Measurements from ENCODE around the gene ZNF311.

Gene ZNF311

GRCh38 chr6:29016559-29017427 lies 11.7 kb upstream of the ZNF311 start:
- no peaks in the 10 kb centered on the region for H3K9me3 ChIP-seq (ENCODE audit: control insufficient read depth, low read length)
- peak overlapping the region; percentile 40 for H3K27ac ChIP-seq (ENCODE audit: insufficient read depth, low read length, poor library complexity, severe bottlenecking)
- H3K4me1 ChIP-seq (ENCODE audit: control insufficient read depth, insufficient read depth, low read length, poor library complexity, severe bottlenecking): peaks cover 6% of the 10 kb centered on the region
- H3K4me3 ChIP-seq (ENCODE audit: insufficient read depth, low read depth, low read length, poor library complexity, severe bottlenecking): peak overlapping the region; percentile 61
- no peaks in the 10 kb centered on the region for H3K27me3 ChIP-seq (replicated peaks; ENCODE audit: control insufficient read depth, insufficient read depth, low read length, poor library complexity, severe bottlenecking)
- no peaks in the 10 kb centered on the region for H3K36me3 ChIP-seq (ENCODE audit: control insufficient read depth, insufficient read depth, low read length)
- peak; percentile 64 to 73 (median 66) for DNase-seq

- H3K9me3 ChIP-seq (ENCODE audit: control insufficient read depth, low read length): no peaks in the 10 kb centered on the region
- H3K36me3 ChIP-seq (ENCODE audit: control insufficient read depth, insufficient read depth, low read length): no peaks in the 10 kb centered on the region
- no peak overlapping the region for H3K27ac ChIP-seq (ENCODE audit: insufficient read depth, low read length, poor library complexity, severe bottlenecking)
- no peak overlapping the region for H3K4me3 ChIP-seq (ENCODE audit: insufficient read depth, low read depth, low read length, poor library complexity, severe bottlenecking)
- no peak for DNase-seq
- peaks cover 6% of the 10 kb centered on the region for H3K4me1 ChIP-seq (ENCODE audit: control insufficient read depth, insufficient read depth, low read length, poor library complexity, severe bottlenecking)
- H3K27me3 ChIP-seq (replicated peaks; ENCODE audit: control insufficient read depth, insufficient read depth, low read length, poor library complexity, severe bottlenecking): no peaks in the 10 kb centered on the region
These were observed 9.9 kb upstream of the ZNF311 start for GRCh38 chr6:29014729-29015608.

GRCh38 chr6:29011276-29011734 lies 6.2 kb upstream of the ZNF311 start:
- Histone ChIP-seq H3K9me3 (ENCODE audit: control insufficient read depth, low read length) (no peaks in the 10 kb centered on the region), H3K4me1 (ENCODE audit: control insufficient read depth, insufficient read depth, low read length, poor library complexity, severe bottlenecking) (peaks cover 2% of the 10 kb centered on the region), H3K36me3 (ENCODE audit: control insufficient read depth, insufficient read depth, low read length) (no peaks in the 10 kb centered on the region), H3K4me3 (ENCODE audit: insufficient read depth, low read depth, low read length, poor library complexity, severe bottlenecking) (peak overlapping the region; percentile 56), H3K27me3 (replicated peaks; ENCODE audit: control insufficient read depth, insufficient read depth, low read length, poor library complexity, severe bottlenecking) (no peaks in the 10 kb centered on the region), H3K27ac (ENCODE audit: insufficient read depth, low read length, poor library complexity, severe bottlenecking) (peak overlapping the region; percentile 44)
- DNase-seq: peak in 1 of 3 donors; percentile 13

DNA sequence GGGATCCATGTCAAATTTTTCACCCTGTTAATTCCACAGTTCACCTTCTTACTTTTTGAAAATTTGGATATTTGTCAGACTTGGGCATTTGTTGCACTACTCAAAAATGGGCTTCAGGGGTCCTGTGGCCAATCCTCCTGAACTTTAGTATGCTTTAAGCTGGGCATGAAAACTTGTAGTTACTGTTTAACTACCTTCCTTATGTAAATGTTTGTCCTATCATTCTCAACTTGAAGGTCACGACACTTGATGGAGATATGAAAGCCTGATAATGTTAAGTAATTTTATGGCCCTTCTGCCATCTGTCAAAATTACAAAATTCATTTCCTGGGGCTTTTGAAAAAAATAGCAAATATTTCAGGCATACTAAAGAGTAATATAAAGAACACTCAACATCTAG lies 4.2 kb upstream of the ZNF311 start:
- Histone ChIP-seq H3K4me1 (ENCODE audit: control insufficient read depth, insufficient read depth, low read length, poor library complexity, severe bottlenecking) (no peaks in the 10 kb centered on the region), H3K9me3 (ENCODE audit: control insufficient read depth, low read length) (no peaks in the 10 kb centered on the region)

GRCh38 chr6:29008089-29008488 lies 3.0 kb upstream of the ZNF311 start:
- Histone ChIP-seq H3K4me3 (ENCODE audit: insufficient read depth, low read depth, low read length, poor library complexity, severe bottlenecking) (no peak overlapping the region), H3K4me1 (ENCODE audit: control insufficient read depth, insufficient read depth, low read length, poor library complexity, severe bottlenecking) (no peaks in the 10 kb centered on the region), H3K9me3 (ENCODE audit: control insufficient read depth, low read length) (no peaks in the 10 kb centered on the region), H3K27me3 (replicated peaks; ENCODE audit: control insufficient read depth, insufficient read depth, low read length, poor library complexity, severe bottlenecking) (no peaks in the 10 kb centered on the region), H3K27ac (ENCODE audit: insufficient read depth, low read length, poor library complexity, severe bottlenecking) (no peak overlapping the region), H3K36me3 (ENCODE audit: control insufficient read depth, insufficient read depth, low read length) (no peaks in the 10 kb centered on the region)
- DNase-seq: no peak

More for the DNA sequence above, 4.2 kb upstream of the ZNF311 start:
- Histone ChIP-seq H3K27ac (ENCODE audit: insufficient read depth, low read length, poor library complexity, severe bottlenecking) (no peak overlapping the region), H3K27me3 (replicated peaks; ENCODE audit: control insufficient read depth, insufficient read depth, low read length, poor library complexity, severe bottlenecking) (no peaks in the 10 kb centered on the region), H3K4me3 (ENCODE audit: insufficient read depth, low read depth, low read length, poor library complexity, severe bottlenecking) (no peak overlapping the region), H3K36me3 (ENCODE audit: control insufficient read depth, insufficient read depth, low read length) (no peaks in the 10 kb centered on the region)
- DNase-seq: no peak

DNA sequence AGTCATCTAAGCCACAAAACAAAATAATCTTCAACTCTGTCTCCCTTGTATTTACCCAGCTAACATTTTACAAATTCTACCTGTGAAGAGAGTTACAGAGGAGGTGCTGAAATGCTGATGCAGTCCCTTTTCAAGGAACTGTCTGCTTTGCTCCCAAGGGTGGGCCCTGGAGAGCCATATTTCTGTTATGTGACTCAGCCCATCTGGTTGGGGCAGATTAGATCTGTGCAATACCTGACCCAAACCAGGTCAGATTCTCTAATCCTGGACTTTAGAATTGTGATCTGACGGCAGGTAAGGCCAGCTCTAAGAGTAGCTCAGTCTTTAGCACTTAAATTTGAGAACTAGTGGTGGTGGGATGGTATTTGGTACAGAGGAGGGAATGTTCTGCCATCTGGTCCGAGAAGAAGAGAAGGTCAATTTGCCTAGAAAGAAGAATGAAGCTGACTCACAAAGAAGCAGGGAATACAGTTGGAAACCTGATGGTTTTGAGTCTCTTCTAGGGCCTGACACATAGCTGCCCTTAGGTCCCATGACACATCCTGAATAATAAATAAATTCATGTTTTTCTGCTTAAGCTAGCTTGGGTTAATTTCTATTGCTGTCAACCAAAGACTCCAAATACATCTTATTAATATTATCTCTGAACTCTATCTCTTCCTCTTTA lies 8.1 kb downstream of the ZNF311 start:
- H3K4me1 ChIP-seq (ENCODE audit: control insufficient read depth, insufficient read depth, low read length, poor library complexity, severe bottlenecking): no peaks in the 10 kb centered on the region
- no peaks in the 10 kb centered on the region for H3K9me3 ChIP-seq (ENCODE audit: control insufficient read depth, low read length)
- no peak overlapping the region for H3K4me3 ChIP-seq (ENCODE audit: insufficient read depth, low read depth, low read length, poor library complexity, severe bottlenecking)
- no peak overlapping the region for H3K27ac ChIP-seq (ENCODE audit: insufficient read depth, low read length, poor library complexity, severe bottlenecking)
- no peaks in the 10 kb centered on the region for H3K27me3 ChIP-seq (replicated peaks; ENCODE audit: control insufficient read depth, insufficient read depth, low read length, poor library complexity, severe bottlenecking)
- DNase-seq: no peak
- no peaks in the 10 kb centered on the region for H3K36me3 ChIP-seq (ENCODE audit: control insufficient read depth, insufficient read depth, low read length)

DNA sequence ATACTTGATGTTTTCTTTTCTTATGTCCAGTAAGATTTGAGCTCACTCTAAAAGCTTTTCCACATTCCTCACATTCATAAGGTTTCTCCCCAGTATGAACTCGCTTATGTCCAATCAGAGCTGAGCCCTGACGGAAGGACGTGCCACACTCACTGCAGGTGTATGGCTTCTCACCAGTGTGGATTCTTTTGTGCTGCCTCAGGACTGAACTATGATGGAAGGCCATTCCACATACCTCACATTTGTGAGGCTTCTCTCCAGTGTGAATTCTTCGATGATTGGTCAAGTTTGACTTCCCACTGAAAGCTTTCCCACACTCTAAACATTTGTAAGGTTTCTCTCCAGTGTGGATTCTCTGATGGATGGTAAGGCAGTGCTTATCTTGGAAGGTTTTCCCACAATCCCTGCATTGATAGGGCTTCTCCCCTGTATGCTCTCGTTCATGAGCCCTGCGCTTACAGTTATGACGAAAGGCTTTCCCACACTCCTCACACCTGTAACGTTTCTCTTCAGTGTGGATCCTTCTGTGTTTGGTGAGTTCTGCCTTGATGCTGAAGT lies 9.9 kb downstream of the ZNF311 start:
- H3K9me3 ChIP-seq (ENCODE audit: control insufficient read depth, low read length): no peaks in the 10 kb centered on the region
- no peaks in the 10 kb centered on the region for H3K36me3 ChIP-seq (ENCODE audit: control insufficient read depth, insufficient read depth, low read length)
- no peaks in the 10 kb centered on the region for H3K27me3 ChIP-seq (replicated peaks; ENCODE audit: control insufficient read depth, insufficient read depth, low read length, poor library complexity, severe bottlenecking)
- DNase-seq: no peak
- H3K4me3 ChIP-seq (ENCODE audit: insufficient read depth, low read depth, low read length, poor library complexity, severe bottlenecking): no peak overlapping the region
- no peak overlapping the region for H3K27ac ChIP-seq (ENCODE audit: insufficient read depth, low read length, poor library complexity, severe bottlenecking)
- no peaks in the 10 kb centered on the region for H3K4me1 ChIP-seq (ENCODE audit: control insufficient read depth, insufficient read depth, low read length, poor library complexity, severe bottlenecking)

- Histone ChIP-seq H3K4me3 (ENCODE audit: insufficient read depth, low read depth, low read length, poor library complexity, severe bottlenecking) (peak overlapping the region; percentile 41), H3K36me3 (ENCODE audit: control insufficient read depth, insufficient read depth, low read length) (no peaks in the 10 kb centered on the region), H3K27me3 (replicated peaks; ENCODE audit: control insufficient read depth, insufficient read depth, low read length, poor library complexity, severe bottlenecking) (no peaks in the 10 kb centered on the region), H3K4me1 (ENCODE audit: control insufficient read depth, insufficient read depth, low read length, poor library complexity, severe bottlenecking) (no peaks in the 10 kb centered on the region), H3K9me3 (ENCODE audit: control insufficient read depth, low read length) (no peaks in the 10 kb centered on the region), H3K27ac (ENCODE audit: insufficient read depth, low read length, poor library complexity, severe bottlenecking) (no peak overlapping the region)
- DNase-seq: peak; percentile 52 to 61 (median 58)
These were observed 16.4 kb downstream of the ZNF311 start for GRCh38 chr6:28988536-28989311.

Measured in effector memory CD4-positive, alpha-beta T cell (primary cell).